GM19351 (cell line): ENCODE results near the gene MARCHF2.
A peak's percentile ranks its signal among the peaks of the same experiment; 100 is the strongest.
"Not testable (repeated sequence)": the region's sequence is repeated elsewhere in the genome, so short reads cannot be mapped to it uniquely, and the experiment has no call there.

Experiments used
- ATAC-seq: cut with Tn5 transposase; IDR thresholded peaks from one replicate; pipeline ENCODE4 v1.9.1; 2021; ENCODE audit warnings: mild to moderate bottlenecking, moderate library complexity; ENCODE audit not compliant: unreplicated experiment

Gene MARCHF2

GRCh38 chr19:8412783-8413628 lies at the start of gene MARCHF2:
TSS of gene MARCHF2 (plus strand) at chr19:8413305. CDS start at chr19:8421841, 8,536 bp downstream.
- ATAC-seq: peak; percentile 99

GRCh38 chr19:8363803-8364771 lies 49.0 kb upstream of the MARCHF2 start, which contains the start of gene ANGPTL4:
TSS of gene ANGPTL4 (plus strand) at chr19:8364155. CDS start at chr19:8364322, 167 bp downstream.
- no peak for ATAC-seq

GRCh38 chr19:8366121-8366581 lies 47.0 kb upstream of the MARCHF2 start:
- no peak for ATAC-seq

- ATAC-seq: no peak
Observed at GRCh38 chr19:8366961-8367326, 46.2 kb upstream of the MARCHF2 start.

GRCh38 chr19:8367327-8368001 lies 45.6 kb upstream of the MARCHF2 start:
- no peak for ATAC-seq

GRCh38 chr19:8370176-8371010 lies 42.7 kb upstream of the MARCHF2 start:
- no peak for ATAC-seq

- no peak for ATAC-seq
Observed at GRCh38 chr19:8371011-8371804, 41.9 kb upstream of the MARCHF2 start.

GRCh38 chr19:8373867-8374813 lies 39.0 kb upstream of the MARCHF2 start:
- ATAC-seq: no peak

GRCh38 chr19:8375766-8376165 lies 37.3 kb upstream of the MARCHF2 start:
- not testable (repeated sequence) for ATAC-seq

GRCh38 chr19:8376373-8376974 lies 36.6 kb upstream of the MARCHF2 start:
- not testable (repeated sequence) for ATAC-seq

GRCh38 chr19:8377598-8377997 lies 35.5 kb upstream of the MARCHF2 start:
- no peak for ATAC-seq

GRCh38 chr19:8379156-8379891 lies 33.8 kb upstream of the MARCHF2 start:
- ATAC-seq: not testable (repeated sequence)

- not testable (repeated sequence) for ATAC-seq
Observed at GRCh38 chr19:8384569-8384968, 28.5 kb upstream of the MARCHF2 start.

GRCh38 chr19:8385103-8385502 lies 28.0 kb upstream of the MARCHF2 start:
- ATAC-seq: not testable (repeated sequence)

GRCh38 chr19:8385566-8385965 lies 27.5 kb upstream of the MARCHF2 start:
- not testable (repeated sequence) for ATAC-seq

GRCh38 chr19:8386419-8386818 lies 26.7 kb upstream of the MARCHF2 start:
- not testable (repeated sequence) for ATAC-seq

- ATAC-seq: no peak
Observed at GRCh38 chr19:8386990-8387389, 26.1 kb upstream of the MARCHF2 start.
